NCI-H2107 treated with DMSO at 0.1 percent for 48 hours (cell line): ENCODE results near the gene LAMA2.
"Not testable (repeated sequence)": the region's sequence is repeated elsewhere in the genome, so short reads cannot be mapped to it uniquely, and the experiment has no call there.

Experiments
- DNase-seq: peaks from one replicate; lab custom pipeline; 2025; ENCODE audit not compliant: unreplicated experiment; lab: John Stamatoyannopoulos, UW

LAMA2 gene

GRCh38 chr6:129073691-129074395, 190.9 kb downstream of the LAMA2 start:
- no peak for DNase-seq

- DNase-seq, result no peak
These were observed 201.5 kb downstream of the LAMA2 start for GRCh38 chr6:129084406-129084805.

- not testable (repeated sequence) for DNase-seq
These were observed 205.5 kb downstream of the LAMA2 start for GRCh38 chr6:129088481-129088880.

- DNase-seq, result no peak
These were observed 206.4 kb downstream of the LAMA2 start for GRCh38 chr6:129089357-129089756.

- DNase-seq, result no peak
These were observed 211.2 kb downstream of the LAMA2 start for GRCh38 chr6:129094147-129094546.

GRCh38 chr6:129096651-129097290, 213.8 kb downstream of the LAMA2 start:
- no peak for DNase-seq

GRCh38 chr6:129098061-129098553, 215.2 kb downstream of the LAMA2 start:
- DNase-seq, result no peak

- no peak for DNase-seq
These were observed 216.8 kb downstream of the LAMA2 start for GRCh38 chr6:129099696-129100095.

- DNase-seq, result no peak
These were observed 217.2 kb downstream of the LAMA2 start for GRCh38 chr6:129100164-129100563.

- no peak for DNase-seq
These were observed 219.8 kb downstream of the LAMA2 start for GRCh38 chr6:129102741-129103140.

GRCh38 chr6:129104131-129104530, 221.2 kb downstream of the LAMA2 start:
- DNase-seq, result no peak

- no peak for DNase-seq
These were observed 221.6 kb downstream of the LAMA2 start for GRCh38 chr6:129104560-129104959.

GRCh38 chr6:129105035-129105434, 222.1 kb downstream of the LAMA2 start:
- DNase-seq, result no peak

- no peak for DNase-seq
These were observed 222.9 kb downstream of the LAMA2 start for GRCh38 chr6:129105793-129106192.

GRCh38 chr6:129108337-129108736, 225.4 kb downstream of the LAMA2 start:
- DNase-seq, result no peak

GRCh38 chr6:129110690-129111343, 227.9 kb downstream of the LAMA2 start:
- no peak for DNase-seq

GRCh38 chr6:129111346-129111745, 228.4 kb downstream of the LAMA2 start:
- DNase-seq, result no peak

GRCh38 chr6:129111853-129112252, 228.9 kb downstream of the LAMA2 start:
- no peak for DNase-seq

GRCh38 chr6:129112591-129112990, 229.7 kb downstream of the LAMA2 start:
- DNase-seq, result no peak

GRCh38 chr6:129113637-129114036, 230.7 kb downstream of the LAMA2 start:
- DNase-seq, result no peak

GRCh38 chr6:129114636-129115391, 231.9 kb downstream of the LAMA2 start:
- DNase-seq, result no peak
